NCI-H82 treated with DMSO at 0.1 percent for 48 hours (cell line): ENCODE results near the gene DLGAP3.

Experiments
- DNase-seq: peaks from one replicate; lab custom pipeline; 2025; ENCODE audit not compliant: unreplicated experiment; lab: John Stamatoyannopoulos, UW

DLGAP3 gene

DNA sequence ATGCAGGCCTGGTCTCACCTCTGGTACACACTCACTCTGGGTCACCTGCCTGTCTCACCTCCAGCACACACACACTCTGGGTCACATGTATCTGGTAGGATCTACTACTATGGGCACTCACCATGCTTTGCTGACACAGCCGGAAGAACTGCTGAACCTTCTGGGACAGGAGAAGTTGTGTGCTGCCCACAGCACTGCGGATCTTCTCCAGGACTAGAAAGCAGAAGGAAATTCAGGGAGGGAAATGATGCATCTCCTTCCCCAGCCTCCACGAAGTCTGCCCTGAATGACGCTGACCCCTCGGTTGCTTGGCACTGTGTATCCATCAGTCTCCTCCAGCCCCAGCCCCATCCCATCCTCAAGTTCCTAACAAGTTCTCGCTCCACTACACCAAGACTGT, 62.0 kb downstream of the DLGAP3 start:
- DNase-seq, result no peak

DNA sequence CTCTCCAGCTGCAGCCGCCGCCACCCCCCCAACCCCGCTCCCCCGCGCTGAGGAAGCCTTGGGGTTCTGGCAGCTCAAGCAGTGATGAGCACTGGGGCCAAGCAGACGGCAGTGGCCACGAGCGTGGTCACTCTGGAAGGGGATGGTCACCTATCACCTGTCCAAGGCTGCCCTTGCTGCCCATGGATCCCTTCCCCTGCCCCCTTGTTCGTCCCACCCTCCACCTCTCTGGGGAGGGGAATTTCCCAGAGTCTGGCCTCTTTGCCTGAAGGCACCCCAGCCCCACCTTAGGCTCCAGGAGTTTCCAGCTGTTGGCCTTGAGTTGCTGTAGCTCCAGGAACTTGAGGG, 62.7 kb downstream of the DLGAP3 start:
- DNase-seq, result no peak

DNA sequence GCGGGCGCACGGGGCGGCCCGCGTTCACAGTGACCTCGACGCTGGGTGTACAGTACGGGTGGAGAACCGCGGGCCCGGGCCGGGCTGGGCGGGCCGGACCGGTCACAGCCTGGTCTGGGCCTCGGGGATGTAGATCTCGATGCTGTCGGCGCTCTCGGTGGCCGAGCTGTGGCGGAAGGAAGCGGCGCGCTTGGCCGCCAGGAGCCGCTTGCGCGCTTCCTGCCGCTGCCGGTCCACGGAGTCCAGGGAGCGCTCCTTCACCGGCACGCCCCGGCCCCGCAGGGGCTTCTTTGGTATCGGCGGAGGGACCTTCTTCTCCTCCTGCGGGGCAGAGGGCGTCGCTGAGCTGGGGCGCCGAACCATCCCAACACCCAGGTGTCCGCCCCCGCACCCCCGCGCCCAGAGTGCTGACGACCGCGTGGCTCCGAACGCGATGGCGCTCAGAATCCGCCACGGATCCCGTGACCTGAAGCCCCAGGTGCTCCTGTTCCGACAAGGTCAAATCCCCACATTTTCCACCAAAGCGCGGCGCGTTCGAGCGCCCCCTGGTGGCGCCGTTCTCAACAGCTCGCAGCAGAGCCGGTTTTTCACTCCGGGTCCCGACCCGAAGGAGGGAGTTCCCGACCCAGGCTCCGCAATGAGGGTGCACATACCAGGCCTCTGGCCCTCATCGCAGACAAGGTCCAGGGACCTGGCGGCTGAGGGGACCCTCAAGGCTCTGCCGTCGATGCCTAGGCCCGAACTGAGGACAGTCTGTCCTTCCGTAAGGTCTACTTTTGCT, 63.3 kb downstream of the DLGAP3 start:
- no peak for DNase-seq

DNA sequence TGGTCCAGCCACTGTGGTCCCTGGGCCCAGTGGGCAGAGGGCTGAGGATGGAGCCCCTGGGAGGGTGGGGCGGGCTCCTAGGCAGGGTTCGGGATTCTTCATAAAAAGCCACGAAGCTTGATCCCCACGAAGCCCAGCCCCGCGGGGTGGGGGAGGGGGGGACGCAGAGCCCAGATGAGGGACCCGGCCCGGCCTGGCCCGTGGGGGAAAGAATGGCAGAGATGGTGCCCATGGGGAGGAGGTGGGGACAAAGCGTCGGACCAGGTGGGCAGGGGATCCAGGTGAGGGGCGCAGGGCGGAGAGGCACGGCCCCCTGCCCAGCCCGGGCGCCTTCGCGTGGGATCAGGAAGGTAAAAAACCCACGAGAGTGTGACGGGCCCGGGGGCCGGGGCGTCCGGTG, 63.9 kb downstream of the DLGAP3 start:
- DNase-seq, result no peak

DNA sequence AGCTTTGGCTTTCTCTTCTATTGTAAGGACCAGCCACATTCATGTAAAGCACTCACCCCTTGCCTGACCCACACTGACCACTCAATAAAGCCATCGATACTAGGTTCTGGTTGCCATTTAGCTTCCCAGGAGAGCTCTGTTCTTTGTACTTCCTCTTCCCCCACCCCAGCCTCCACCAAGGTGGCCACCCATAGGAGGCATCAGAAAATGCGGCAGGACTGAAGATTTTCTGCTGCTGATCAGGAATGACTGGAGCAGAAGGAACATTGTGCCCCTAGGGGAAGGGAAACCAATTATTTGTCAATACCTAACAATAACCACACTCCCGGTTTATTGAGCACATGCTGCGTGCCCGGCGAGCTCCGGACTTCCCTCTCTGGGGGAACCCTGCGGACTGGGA, 64.7 kb downstream of the DLGAP3 start:
- no peak for DNase-seq

DNA sequence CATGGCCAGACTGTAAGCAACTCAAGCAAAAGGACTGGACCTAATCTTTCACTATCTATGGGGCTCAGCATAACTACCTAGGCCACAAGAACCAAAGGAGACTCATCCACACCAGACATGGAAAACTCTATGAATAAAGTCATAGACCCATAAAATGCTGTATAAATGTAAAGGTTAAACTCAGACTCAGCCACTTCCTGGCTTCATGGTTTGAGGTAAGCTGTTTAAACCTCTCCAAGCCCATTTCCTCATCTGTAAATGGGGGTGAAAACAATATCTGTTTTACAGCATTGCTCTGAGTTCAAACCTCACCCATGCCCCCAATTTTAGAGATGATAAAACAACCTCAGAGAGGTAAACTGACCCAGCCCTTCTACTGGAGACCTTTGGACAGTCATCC, 65.9 kb downstream of the DLGAP3 start:
- no peak for DNase-seq

DNA sequence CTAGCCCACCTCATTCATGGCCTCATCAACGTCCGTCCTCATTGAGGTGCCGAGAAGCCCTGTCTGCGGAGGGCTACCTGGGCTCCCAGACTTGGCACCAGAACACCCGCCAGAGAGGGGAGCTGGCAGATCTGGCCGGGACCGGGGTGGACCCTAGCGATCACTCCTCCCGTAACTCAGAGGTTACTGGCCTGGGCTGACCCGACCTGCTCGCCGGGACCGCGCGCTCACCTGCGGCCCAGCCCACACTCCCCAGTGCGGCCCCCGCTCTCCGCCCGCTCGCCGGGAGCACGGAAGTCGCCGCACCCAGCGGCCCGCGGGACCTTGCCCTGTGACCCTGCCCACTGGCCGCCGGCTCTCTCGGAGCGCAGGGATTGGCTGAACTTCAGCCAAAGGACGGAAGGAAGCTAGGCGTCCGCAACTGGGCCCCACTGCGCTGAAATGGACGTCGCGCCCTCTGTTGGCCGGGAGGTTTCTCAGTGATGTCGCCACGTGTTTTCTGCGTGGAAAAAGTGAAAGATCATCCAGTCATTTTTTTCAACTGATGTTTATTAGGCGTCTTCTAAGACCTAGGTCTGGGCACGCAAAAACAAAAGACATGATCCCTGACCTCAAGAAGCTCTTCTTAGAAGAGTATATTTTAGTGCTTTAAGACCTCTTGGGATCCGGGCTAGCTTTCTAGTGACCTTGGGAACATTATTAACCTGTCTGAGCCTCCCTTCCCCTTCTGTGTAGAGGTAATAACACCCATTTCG, 69.8 kb downstream of the DLGAP3 start, which contains the start of gene SMIM12:
TSS of gene SMIM12 (minus strand) at position 304 of the 755 bp plus-strand sequence. CDS start 3,772 bp downstream, outside the sequence.
- DNase-seq, result peak; percentile 80

DNA sequence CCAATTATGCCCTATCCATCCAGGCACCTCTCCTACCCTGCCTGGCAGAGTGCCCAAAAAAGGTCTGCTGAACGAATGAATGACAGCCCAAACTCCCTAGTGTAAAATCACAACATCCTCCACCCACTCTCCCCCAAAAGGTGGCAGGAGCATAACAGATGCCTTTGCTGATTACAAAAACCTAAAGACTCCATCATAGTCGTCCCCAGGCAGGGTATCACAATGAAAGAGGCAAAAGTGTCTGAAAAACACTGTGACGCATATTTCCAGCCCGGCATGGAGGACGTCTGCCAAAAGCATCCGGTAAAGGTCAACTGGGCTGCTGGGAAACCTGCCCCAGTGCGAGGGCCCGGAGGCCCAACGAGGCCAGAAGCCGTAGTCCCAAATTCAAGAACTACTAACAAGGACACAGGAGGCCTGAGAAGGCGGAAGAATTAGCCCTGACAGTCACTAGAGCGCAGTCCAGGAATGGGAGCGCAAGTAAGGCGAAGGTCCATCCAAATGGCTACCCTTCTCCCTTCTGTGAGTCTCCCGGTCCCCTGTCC, 70.5 kb downstream of the DLGAP3 start:
- DNase-seq, result no peak

DNA sequence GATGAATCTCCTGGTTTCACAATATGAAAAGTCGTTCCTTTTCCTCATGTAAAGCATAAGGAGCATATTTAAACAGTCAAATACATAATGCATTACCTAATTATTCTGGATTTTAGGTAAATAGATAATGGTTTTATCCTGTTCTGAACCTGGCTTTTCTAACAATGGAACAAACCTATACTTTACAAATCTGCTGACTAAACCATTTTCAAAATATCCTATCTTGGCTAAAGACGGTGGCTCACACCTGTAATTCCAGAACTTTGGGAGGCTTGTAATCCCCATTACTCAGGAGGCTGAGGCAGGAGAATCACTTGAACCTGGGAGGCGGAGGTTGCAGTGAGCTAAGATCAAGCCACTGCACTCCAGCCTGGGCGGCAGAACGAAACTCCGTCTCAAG, 72.8 kb downstream of the DLGAP3 start:
- no peak for DNase-seq

DNA sequence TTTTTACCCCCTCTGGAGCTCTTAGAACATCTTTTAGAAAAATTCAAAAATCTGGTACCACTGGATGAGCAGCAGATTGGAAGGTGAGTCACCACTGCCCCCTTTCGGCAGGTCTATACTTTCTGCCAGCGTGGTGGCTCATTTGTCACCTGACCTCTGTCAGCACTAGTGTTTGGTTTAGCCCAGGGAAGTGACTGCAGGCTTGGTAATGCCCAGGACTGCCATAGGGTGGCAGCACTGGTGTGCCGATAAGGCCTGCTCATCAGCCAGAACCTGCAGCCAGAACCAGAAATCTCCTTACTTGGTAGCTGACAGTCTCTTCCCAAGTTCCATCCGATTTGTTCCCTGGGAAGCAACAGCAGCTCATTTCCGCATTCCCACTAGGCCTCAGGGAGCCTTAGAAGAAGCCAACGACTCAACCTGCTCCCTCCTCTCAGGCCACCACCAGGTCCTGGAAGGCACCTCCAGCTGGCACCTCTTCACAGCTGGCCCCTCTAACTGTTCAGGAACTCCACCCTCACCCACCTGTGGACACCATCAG, 76.7 kb downstream of the DLGAP3 start:
- DNase-seq, result peak; percentile 93

DNA sequence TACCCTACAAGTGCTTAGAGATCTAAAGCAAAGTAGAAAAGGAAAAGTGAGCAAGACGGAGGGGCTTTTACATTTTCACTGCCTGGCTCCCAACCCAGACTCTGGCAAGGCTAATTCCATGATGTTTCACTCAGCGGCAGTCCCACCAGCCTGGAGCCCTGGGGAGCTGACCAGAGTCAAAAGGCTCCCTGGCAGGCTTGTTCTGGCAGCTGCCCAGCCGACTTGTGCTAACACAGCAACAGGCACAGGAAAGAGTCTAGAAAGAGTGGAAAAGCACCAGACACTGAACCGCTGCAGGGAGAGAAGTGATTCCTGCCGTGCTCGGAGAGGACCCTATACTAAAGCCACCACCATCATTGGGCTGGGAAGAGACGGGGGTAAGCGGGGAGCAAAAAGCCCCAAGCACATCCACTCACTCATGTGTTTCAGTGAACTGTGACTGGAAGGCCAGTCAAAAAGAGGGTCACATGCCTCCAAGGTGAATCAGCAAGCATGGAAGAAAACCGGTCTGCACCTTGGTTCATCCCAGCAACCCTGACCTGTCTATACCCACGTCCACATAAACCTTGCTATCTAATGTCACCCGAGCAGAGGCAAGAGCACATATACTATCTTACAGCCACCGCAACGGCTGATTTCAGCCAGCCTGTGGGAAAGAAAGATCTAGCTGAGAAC, 77.9 kb downstream of the DLGAP3 start:
- DNase-seq, result no peak

DNA sequence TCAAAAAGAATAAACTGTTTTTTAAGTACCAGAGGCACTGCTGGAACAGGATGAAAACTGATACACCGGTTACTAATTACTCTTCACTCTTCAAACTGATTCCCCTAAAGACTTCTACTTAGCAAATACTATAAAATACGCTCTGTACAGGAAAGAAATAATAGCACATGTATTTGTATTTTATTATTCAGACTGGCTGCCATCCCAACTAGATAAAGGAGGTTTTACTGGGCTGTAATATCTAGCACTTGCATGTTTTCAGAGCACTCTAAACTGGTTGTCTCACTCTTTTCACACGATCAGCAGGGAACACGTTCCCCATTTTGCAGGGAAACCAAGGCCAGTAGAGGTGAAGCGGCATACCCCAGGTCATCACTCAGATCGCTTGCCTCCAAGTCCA, 79.1 kb downstream of the DLGAP3 start:
- no peak for DNase-seq

DNA sequence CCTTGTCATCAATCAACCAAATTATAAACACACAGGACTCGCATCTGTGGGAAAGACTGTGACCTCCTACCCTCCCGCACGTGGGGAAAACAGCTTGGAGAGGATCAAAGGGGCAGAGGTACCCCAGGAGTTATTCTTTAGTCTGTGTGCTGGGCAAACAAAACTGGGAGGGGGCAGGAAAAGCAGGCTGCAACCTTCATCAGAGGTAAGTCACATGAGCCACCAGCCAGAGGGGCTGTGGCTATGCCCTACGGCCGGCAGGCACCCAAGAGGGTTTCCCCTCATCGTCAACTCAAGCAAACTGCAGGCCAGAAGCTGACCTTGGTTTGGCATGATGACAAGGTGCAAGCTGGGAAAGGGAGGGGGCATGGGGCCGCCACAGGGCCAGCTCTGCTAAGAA, 82.4 kb downstream of the DLGAP3 start:
- no peak for DNase-seq

DNA sequence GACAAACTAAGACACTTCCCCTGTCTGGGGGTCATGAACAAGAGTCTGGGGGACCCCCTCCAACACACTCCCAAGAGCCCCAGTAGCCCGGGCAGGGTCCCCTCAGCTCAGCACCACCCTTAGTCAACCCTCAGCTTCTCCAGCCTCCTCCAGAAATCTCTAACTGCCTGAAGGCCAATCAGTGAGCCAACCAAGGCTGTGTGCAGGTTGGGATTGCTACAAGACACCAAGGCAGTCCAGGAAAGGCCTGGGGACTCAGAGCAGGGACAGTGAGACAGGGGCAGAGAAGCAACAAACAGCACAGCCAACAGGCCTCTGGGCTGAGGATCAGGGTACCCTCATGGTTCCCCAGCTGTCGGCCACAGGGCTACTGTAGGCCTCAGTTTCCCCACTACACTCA, 83.2 kb downstream of the DLGAP3 start:
- no peak for DNase-seq

DNA sequence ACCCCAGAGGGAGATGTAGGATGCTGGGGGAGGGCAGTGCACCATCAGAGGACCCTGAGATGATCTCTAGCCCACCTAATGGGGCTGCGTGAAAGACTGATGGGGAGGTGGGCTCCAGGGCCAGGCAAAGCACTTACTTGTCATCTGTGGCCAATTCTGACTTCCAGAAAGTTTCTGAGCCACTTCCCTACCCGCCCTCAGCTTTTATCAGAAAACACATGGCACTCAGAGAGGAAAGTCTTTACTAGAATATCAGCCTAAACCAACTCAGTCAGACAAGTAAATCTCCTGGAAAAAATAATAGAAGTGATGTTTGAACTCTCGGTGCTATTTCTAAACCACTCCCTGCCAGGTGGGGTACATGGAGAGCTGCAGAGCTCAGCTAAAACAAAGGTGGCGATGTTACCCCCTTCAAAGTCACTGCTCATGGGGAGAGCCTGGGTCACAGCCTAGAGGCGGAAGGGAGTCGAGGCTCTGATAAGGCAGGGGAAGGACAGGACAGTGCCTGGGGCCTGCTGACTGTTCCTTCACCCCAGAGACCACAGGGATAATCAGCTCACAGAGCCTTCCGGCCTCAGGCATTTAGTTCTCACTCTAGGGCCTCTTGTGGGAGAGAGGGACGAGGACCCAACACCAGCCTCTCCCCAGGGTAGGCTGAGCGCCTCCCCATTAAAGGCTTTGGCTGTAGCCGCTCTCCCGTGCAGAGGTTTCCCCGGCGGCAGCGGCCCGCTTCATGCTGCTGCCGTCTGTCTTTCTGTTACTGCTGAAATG, 84.1 kb downstream of the DLGAP3 start:
- DNase-seq, result no peak

DNA sequence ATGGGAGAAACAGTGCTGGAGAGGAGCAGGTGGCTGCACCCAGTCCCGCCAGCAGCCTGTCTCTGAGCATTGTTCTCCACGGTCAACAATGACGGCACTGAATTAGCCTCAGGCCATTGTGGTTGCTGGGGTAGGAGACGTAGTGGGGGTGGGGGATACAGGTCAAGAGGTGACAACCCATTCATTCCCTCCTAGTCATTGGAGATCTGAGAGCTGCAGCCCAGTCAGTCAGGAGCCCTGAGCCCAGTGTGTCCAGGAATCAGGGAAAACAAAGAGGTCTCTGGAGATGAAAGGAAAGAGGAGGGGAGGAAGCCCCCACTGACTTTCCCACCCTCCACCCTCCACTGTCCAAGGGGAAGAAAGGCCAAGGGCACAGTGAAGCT, 85.2 kb downstream of the DLGAP3 start:
- DNase-seq, result no peak

DNA sequence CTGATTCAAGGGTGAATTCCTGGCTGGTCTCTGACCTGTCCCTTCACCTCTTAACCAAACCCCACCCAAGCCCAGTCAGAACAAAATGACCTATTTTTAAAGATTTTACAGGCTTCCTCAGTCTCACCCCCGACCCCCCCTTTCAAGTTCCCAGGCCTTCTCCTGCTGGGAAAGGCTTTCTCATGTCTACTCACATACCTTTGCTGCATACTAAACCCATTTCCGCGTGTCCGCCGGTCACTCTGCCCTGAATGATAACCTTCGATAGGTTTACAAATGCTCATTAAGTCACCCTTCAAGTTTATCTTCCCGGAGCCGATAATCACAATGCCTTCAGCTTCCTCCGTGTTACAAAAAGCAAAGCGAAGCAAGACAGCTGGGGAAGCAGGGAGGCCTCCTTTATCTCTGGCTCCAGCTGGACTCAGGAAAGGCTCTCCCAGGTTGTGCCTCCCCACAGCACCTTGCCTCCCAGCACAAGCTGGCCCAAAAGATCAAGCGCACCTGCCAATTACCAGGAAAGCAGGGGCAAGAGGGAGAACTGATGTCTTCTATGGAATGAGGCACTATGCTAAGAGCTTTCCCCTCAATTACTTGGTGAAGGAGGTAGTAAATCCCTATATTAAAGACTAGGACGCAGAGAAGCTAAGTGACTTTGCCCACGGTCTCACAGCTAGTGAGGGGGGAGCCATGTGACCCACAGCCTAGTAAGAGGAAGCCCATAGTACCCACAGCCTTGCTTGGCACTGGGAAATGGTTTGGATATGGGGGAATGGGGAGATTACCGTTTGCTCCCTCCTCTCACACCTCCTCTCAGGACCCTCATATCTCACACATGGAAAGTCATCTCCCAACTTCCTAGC, 85.8 kb downstream of the DLGAP3 start:
- no peak for DNase-seq

DNA sequence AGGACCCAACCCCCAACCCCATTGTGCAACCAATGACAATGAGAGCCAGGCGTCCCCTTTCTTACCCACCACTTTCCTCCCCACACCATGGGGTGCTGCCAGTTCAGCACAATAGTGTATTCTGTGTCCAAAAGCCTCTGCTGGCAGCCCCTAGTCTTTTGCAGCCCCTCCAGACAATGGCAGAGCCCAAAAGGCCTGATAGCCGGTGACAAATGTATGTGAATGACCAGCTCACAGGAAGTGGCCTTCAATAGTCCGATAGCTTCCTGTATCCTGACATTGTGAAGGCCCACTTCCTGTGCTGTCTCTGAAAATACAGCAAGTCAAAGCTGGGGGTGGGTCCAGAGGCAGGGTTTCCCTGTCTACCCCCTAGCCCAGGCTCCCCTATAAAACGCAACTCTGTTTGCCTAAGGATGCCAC, 86.5 kb downstream of the DLGAP3 start:
- no peak for DNase-seq

DNA sequence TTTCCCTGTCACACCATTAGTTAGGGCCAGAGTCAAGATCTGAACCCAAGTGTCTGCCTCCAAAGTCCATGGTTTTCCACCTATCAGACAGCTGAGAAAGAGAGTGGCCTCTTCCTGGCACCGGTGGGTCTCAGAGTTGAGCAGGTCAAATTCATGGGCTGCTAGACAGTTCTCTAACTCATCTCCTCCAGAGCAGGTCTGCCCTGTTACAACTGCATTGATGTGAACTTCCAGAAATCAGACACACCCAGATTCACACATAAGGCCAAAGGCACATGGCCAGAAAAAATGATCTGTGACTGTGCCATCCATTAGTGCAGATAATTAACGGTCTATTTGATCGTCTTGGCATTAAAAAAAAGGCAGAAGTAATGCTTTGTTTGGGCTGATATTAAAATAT, 87.4 kb downstream of the DLGAP3 start:
- no peak for DNase-seq

DNA sequence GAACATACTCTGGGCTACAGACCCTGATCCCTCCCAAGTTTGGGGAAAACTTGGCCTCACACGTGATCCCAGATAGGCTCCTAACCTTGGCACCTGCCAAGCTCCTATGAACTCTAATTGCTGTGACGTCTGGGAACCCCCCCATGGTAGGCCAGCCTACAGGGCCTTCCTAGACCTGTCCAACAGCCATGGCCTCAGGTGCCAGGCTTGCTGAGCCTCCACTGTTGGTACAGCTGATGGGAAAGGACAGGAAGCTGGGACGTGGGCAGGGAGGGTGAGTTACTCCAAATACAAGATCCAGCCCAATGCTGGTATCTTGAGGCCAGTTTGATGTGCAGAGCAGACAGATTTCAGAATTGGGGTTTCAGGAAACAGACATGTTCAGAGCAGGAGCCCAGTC, 89.0 kb downstream of the DLGAP3 start:
- no peak for DNase-seq
